Activated CD4-positive, alpha-beta T cell treated with anti-CD3 and anti-CD28 coated beads, Interleukin-2, amount 50 U/mL, for 24 hours (primary cell): ENCODE results near the gene NR6A1.

ENCODE experiments used
- DNase-seq, 2 donors: peaks; one replicate each; pipeline ENCODE4 v3.0.0-alpha.2; 2020; ENCODE audit warnings: low read depth in 1 of 2, low spot score in 1 of 2

Gene NR6A1

GRCh38 chr9:124507880-124508423 lies 263.2 kb downstream of the NR6A1 start:
- no peak for DNase-seq

DNA sequence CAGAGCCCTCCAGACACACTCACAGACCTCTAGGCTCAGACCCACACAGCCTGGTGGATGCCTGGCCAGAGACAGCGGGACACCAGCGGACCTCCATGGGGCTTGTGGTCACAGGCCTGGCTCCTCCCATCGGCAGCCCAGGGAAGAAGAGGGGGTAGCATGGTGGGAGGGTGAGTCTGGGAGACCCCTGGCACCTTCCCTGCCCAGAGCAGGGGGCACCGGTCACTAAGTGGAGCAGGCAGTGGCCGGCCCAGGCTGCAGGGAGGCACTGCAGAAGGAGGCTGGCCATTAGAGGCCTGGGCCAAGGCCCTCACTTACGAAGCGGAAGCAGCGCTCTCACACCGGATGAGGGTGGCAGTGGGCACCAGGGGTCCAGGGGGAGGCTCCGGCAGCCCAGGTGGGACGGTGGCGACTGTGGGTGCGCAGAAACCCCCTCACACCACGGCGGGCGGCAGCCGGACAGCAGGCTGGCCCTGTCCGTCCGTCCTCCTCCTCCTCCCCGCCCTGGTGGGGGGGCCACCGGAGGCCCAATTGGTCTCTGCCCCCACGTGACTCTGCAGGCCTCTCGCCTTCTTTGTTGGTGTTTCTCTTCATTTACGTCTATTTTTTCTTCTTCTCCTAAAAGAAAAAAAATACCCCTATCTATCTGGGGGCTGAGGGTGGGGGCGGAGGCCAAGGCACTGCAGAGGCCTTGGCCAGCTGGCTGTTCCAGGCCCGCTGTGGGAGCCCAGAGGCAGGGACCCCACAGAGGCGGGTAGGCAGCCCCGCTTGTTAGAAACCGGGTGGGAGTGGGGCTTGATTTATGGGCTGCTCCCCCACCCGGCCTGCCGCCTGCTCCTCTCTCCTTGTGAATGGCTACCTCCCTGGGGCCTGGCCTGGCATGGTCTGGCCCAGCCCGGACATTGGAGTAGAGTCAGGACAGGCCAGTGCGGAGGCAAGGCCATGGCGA lies 263.9 kb downstream of the NR6A1 start, which contains the start of gene NR5A1:
Gene NR5A1 (minus strand): TSS at position 469 of the 949 bp plus-strand sequence. CDS start 4,004 bp downstream, outside the sequence.
- no peak for DNase-seq

DNA sequence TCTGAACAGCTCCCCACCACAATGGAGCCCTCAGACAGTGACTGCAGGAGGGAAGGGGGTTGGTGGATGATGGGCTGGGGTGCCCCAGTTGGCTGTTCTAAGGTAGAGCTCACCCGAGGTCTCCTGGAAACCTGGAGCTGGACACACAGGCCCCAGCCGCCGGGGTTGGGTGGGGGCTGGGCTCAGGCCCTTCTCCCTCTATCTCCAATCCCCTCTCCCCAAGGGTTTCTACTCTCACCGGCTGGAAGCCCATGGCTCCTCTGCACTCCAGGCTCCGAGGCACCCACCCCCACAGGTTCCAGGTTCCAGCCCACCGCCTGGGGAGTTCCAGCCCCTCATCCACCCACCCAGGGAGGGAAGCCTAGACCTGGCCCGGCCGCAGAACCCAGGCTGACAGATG lies 264.7 kb downstream of the NR6A1 start:
- no peak for DNase-seq

GRCh38 chr9:124505901-124506346 lies 265.2 kb downstream of the NR6A1 start:
- no peak for DNase-seq

DNA sequence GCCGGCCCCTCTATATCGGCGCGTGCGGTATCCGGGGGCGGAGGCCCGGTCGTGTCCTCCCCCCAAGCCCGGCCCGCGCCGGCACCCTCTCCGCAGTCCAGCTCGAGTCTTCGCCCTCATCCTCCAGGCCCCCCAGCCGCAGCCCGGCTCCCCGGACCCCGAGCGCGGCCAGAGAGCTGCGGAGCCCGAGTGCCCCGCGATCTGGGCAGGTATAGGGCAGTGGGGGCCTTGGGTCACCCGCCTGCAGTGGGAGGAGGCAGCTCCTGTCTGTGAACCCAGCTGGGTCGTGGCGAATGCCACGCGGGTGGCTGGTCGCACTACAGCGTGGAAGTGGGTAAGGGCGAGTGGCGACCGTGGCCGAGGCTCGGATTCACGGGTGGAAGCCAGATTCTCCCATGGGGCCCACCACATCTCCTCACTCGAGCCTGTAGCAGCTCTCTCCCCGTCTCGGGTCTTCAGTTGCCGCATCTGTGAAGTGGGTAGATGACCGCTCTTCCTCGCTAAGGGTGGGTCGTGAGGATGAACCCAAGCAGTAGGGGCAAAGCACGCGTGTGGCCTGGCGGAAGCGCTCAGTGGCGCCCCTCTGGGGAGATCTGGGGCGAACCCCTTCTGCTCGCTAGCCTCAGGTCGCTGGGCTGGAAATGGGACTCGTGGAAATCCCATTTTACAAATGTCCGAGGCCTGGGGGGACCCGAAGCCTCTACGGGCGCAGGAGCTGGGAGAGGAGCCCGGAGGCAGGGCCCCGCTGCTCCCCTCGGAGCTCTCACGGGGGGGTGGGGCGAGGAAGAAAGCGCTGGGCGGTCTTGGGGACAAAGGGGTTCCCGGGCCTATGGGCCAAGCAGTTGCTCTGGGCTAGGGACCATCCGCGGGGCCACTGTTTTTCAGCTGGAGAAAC lies 265.9 kb downstream of the NR6A1 start:
- DNase-seq: no peak

- no peak for DNase-seq
Measured at GRCh38 chr9:124504530-124505005, 266.5 kb downstream of the NR6A1 start.

GRCh38 chr9:124503713-124504529 lies 267.2 kb downstream of the NR6A1 start:
- no peak for DNase-seq

GRCh38 chr9:124502711-124503702 lies 268.1 kb downstream of the NR6A1 start:
- DNase-seq: no peak

GRCh38 chr9:124501771-124502320 lies 269.3 kb downstream of the NR6A1 start:
- DNase-seq: no peak

- DNase-seq: no peak
Measured at GRCh38 chr9:124500796-124501611, 270.1 kb downstream of the NR6A1 start.

- no peak for DNase-seq
Measured at GRCh38 chr9:124500028-124500795, 270.9 kb downstream of the NR6A1 start.

DNA sequence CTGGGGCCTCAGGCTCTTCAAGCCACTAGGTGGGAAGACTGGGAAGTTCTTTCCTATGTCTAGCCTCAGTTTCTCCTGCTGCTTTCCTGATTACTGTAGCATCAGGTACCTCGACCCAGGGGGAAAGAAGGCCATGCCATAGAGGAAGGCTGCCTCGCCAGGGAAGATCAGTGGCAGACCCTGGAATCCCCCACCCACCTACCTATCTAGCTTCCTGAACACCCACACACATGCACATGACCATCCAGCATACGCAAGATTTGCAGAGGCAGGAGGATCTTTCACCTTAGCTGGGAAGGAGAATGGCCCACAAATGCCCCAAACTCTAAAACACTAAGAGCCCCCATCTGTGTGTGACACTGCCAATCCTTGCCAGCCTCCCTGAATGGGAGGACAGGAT lies 271.9 kb downstream of the NR6A1 start:
- DNase-seq: no peak

DNA sequence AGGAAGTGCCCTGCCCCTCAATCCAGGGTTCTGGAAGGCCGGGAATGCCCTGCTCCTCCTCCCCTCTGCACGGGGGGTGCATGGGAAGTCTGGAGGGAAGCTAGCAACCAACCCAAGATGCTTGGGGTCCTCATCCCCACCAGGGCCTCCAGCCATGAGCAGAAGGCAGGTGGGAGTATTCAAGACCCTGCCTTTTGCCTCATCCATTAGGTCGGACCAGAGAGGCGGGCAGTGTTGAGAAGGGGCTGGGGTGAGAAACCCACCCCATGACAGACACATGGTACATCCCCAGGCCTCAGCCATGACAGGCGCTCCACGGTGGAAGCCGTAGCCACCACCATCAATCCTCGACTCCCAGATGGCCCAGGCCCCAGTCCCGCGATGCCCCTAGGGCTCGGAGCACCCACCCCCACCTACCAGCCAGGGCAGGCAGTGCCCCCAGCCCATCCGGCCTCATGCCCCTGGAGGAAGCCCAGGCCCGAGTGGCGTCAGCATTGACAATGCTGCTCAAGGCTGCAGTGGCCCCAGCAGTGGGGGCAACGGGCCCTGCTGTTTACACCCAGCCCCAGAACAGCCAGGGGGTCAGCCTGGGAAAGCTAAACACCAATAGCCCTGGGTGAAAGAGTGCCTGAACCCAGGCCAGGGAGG lies 272.5 kb downstream of the NR6A1 start:
- no peak for DNase-seq

DNA sequence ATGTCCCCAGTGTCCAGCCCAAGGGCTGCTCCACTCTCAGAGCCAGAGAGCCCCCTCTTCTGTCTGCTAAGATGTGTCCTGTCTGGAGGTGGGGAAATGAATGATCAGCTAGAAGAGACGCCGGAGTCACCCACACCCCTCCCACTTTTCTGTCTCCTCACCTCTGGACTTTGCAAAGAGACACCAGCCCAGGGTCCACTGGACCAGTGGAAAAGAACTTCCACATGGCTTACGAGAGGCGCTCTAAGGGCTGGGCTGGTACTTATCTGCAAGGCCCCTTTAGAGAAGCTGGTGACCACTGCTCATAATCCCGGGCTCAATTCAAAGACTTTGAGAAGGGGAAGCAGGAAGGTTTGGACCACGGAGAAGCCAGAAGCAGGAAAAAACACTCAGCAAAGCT lies 273.1 kb downstream of the NR6A1 start:
- DNase-seq: no peak

DNA sequence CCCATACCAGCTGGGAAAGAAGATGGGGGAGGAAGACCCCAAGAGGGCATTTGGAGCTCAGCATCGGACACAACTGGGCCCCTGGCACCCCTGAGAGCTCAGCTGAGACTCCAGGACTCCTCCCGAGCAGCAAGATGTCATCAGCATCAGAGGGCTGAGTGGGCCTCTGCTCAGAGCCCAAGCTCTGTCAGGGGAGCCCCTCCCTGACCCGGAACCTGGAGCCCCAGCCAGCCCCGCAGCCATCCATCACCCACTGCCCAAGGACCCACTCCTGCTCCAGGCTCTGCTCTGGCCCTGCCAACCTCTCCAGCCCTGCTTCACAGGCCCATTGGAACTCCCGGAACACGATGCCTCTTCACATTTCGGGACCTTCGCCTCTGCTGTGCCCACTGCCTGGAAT lies 273.7 kb downstream of the NR6A1 start:
- no peak for DNase-seq

DNA sequence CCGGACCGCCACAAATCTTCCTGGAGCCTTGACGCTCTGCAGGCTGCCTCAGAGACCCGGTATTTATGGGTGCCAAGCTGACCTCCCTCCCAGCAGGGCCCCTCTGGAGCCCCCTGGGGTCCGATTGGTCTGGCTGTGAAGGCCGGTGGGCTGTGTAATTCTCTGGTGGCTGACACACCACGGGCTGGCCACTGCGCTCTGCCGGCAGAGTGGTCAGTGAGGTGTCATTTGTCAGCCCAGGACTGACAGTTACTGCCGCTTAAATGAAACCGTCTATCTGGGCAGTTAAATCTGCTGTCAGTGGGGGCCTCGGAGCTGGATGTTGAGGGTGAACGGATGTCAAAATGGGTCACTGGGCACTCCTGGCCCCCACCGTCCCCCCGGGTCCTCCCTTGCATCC lies 274.6 kb downstream of the NR6A1 start:
- no peak for DNase-seq

DNA sequence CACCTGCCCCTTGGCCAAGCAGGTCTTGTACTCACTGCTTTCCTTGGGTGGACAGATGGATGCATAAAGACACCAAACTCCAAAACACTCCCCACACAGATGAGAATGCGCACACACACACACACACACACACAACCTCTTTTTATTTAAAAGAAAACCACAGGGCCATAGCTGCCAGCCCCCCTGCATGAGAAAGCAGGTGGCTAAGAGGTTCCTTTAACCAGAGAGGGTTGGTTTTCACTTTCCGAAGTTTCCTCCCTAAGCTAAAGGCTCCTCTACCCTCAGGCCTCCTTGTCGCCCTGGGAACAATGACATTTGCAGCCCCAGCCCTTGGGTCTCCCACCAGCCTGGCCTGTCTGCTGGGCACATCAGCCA lies 275.0 kb downstream of the NR6A1 start:
- DNase-seq: no peak
